HL-60 (cell line): ENCODE measurements around the gene SRRD.

ENCODE experiments used
- DNase-seq, 2 experiments: peaks; one replicate each; pipeline ENCODE4 v3.0.0-alpha.2; 2010 to 2020; ENCODE audit warnings: low read depth in 1 of 2, low spot score in 1 of 2
- H3K27ac ChIP-seq: fragments of 250-450 bp; sonication (Bioruptor Pico); replicated peaks from 2 replicates; pipeline ENCODE4 v1.5.1; 2020; ENCODE audit warnings: mild to moderate bottlenecking, moderate library complexity
- H3K27me3 ChIP-seq: fragments of 250-450 bp; sonication (Bioruptor Pico); 2 replicates; pipeline ENCODE4 v1.5.1; 2021; ENCODE audit warnings: mild to moderate bottlenecking, moderate library complexity; ENCODE audit not compliant: insufficient read depth, poor library complexity, severe bottlenecking
- H3K4me3 ChIP-seq: replicated peaks from 2 replicates; pipeline ENCODE4 v1.5.1; 2011; ENCODE audit warnings: mild to moderate bottlenecking, control low read depth, low read length; ENCODE audit not compliant: insufficient read depth
- CTCF ChIP-seq: IDR thresholded peaks from one replicate; pipeline ENCODE4 v1.5.1; 2011; ENCODE audit warnings: low read length, control low read depth, inconsistent platforms; ENCODE audit not compliant: insufficient read depth
- GABPA ChIP-seq: IDR thresholded peaks from 2 replicates; pipeline ENCODE4 v1.6.1; 2012; ENCODE audit warnings: low read depth
- POLR2AphosphoS5 ChIP-seq: IDR thresholded peaks from 2 replicates; pipeline ENCODE4 v1.6.1; 2012; ENCODE audit warnings: low read depth
- REST ChIP-seq: IDR thresholded peaks from 2 replicates; pipeline ENCODE4 v1.6.1; 2012; ENCODE audit warnings: low read depth; ENCODE audit not compliant: insufficient replicate concordance
- SPI1 ChIP-seq: IDR thresholded peaks from 2 replicates; pipeline ENCODE4 v1.6.1; 2012; ENCODE audit warnings: low read depth, mild to moderate bottlenecking, borderline replicate concordance

Gene SRRD

GRCh38 chr22:26501996-26502395 is 18.3 kb downstream of the SRRD start:
- TF ChIP-seq REST = no peak
- TF ChIP-seq GABPA = no peak
- no peak for TF ChIP-seq CTCF
- DNase-seq = no peak
- no peak overlapping the region for H3K27ac ChIP-seq
- no peaks in the 10 kb centered on the region for H3K27me3 ChIP-seq
- no peak overlapping the region for H3K4me3 ChIP-seq

DNA sequence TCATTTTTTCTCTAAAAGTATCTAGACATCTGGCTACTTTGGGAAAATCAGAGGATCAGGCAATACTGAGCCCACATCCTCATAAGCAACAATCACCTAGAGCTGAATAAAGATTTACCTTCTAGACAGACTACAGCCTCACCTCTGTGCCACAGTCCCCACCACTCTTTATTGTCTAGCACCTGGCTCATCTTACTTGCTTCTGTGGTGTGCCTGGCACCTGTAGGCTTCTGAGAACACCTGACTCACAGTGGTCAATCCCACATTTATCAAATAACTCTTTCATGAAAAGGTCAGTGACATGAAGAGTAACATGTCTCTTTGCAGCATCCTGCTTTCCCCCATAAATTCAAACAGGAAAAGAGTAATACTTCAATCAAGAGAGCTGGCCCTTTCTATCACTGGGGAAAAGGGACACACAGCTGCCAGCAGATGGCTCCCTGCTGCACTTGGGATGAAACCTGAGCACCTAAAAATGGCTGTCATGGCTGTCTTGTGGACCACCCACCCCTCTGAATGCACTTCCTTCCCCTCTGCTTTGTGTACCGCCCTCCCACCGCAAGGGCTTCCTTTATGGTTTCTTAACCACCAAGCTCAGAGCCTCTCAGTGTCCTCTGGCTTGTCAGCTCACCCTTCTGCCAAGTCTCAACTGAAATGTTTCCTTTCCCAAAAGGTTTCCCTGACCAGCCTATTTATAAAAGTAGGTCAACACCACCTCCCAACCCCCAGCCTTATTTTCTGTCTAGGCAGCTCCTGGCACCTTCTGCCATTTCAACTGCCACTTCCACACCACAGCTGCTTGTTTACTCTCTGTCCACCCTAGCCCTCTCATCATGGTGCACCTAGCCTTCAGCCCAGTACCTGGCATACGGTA is 19.2 kb downstream of the SRRD start:
- peak in 1 of 2 experiments; percentile 88 for DNase-seq
- Histone ChIP-seq H3K27ac (peak overlapping the region; percentile 31; the same call in 1 of the 2 replicates), H3K27me3 (no peaks in the 10 kb centered on the region), H3K4me3 (no peak overlapping the region)
- TF ChIP-seq REST = no peak
- TF ChIP-seq SPI1 = peak; percentile 84
- peak; percentile 60 for TF ChIP-seq CTCF

DNA sequence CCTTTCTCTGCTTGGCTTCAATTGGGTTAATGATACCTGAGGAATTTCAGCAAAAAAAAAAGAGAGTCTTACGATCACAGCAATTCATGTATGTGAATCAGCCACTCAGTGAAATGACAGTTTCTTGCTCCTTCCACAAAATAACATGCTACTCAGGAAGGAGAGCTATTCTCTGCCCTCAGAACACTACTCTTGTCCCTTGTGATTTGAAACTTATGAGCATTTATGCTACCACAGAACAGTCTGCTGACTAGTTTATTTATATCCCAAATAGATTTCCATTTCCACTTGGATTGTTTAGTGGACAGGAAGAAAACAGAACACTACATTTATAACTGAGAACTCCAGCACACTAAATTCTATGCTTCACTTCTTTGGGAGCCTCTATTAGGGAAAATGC is 20.1 kb downstream of the SRRD start:
- H3K27ac ChIP-seq = 0 out of 2 replicates have a peak overlapping the region, but pooled peaks have one; percentile 31
- H3K27me3 ChIP-seq = no peaks in the 10 kb centered on the region
- no peak for TF ChIP-seq REST
- TF ChIP-seq SPI1 = no peak
- TF ChIP-seq CTCF = no peak
- no peak for TF ChIP-seq GABPA
- TF ChIP-seq POLR2AphosphoS5 = no peak
- no peak for DNase-seq
- no peak overlapping the region for H3K4me3 ChIP-seq
